Colonic mucosa (tissue), 4 donors: ENCODE measurements around the gene MYH8. TPM values are rescaled to one million over a fixed set of nuclear protein-coding genes. Genes with fewer than 3 reads are reported as not detected.

Experiments used
- DNase-seq: peaks from one replicate; pipeline ENCODE4 v3.0.0-alpha.2; 2020
- H3K27ac ChIP-seq: fragments of 200-600 bp; one replicate; pipeline ENCODE4 v1.8.0; 2021
- H3K27me3 ChIP-seq: fragments of 200-600 bp; one replicate; pipeline ENCODE4 v1.8.0; 2021
- H3K36me3 ChIP-seq: fragments of 200-600 bp; one replicate; pipeline ENCODE4 v1.8.0; 2021
- H3K4me1 ChIP-seq: fragments of 200-600 bp; one replicate; pipeline ENCODE4 v1.8.0; 2021; ENCODE audit warnings: mild to moderate bottlenecking
- H3K4me3 ChIP-seq: fragments of 200-600 bp; one replicate; pipeline ENCODE4 v1.8.0; 2021
- H3K9ac ChIP-seq, 2 donors: one replicate each; pipeline ENCODE4 v1.7.0; 2013; ENCODE audit warnings: control low read depth in 2 of 2, low read depth in 2 of 2, low read length in 2 of 2
- H3K9me3 ChIP-seq: fragments of 200-600 bp; one replicate; pipeline ENCODE4 v1.8.0; 2021
- intact Hi-C: fragments of 100-400 bp; cut with DNase I; formaldehyde crosslinking; loops from one replicate; pipeline ENCODE4 v1.14.1; 2022
- total RNA-seq, 2 donors: library from RNA; stranded (reverse); fragmentation: NEBNext Ultra II Directional in 1 of 2; extraction: Animal tissue kit (Norgen Biotek cat#: 25700) in 1 of 2; gene quantifications; one replicate each; pipeline ENCODE4 v1.2.1, GENCODE V29; 2021
- TF ChIP-seq, protein P1 (sequence below): fragments of 200-600 bp; IDR thresholded peaks from one replicate; pipeline ENCODE4 v1.8.0; 2022; ENCODE audit warnings: antibody characterized with exemption, mild to moderate bottlenecking
- donor health status: healthy.
- donor health status: DM: no; HTN: no; CAD: no.
- donor health status: DM: no; HTN: no; CAD: no.

MYH8 gene
- total RNA-seq, 2 donors from 2014 or later: not detected

DNA sequence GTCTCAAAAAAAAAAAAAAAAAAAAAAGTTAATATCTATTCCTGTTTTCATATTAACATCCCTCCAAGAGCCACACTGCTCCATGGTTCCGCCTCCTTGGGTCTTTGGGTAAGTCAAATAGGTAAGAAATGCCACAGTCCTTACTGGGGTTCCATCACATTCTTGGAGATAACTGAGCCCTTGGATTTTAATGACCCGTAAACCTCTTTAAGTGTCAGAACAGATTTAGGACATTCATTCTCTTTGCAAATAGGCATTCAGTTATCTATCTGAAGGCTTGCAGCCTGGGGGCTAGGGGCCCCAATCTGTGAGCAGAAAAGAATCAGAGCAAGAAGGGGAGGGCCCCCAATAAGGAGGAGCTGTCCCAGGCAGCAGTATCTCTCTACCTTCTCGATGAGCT is 76.9 kb downstream of the MYH8 start:
- TF ChIP-seq, protein P1, sequence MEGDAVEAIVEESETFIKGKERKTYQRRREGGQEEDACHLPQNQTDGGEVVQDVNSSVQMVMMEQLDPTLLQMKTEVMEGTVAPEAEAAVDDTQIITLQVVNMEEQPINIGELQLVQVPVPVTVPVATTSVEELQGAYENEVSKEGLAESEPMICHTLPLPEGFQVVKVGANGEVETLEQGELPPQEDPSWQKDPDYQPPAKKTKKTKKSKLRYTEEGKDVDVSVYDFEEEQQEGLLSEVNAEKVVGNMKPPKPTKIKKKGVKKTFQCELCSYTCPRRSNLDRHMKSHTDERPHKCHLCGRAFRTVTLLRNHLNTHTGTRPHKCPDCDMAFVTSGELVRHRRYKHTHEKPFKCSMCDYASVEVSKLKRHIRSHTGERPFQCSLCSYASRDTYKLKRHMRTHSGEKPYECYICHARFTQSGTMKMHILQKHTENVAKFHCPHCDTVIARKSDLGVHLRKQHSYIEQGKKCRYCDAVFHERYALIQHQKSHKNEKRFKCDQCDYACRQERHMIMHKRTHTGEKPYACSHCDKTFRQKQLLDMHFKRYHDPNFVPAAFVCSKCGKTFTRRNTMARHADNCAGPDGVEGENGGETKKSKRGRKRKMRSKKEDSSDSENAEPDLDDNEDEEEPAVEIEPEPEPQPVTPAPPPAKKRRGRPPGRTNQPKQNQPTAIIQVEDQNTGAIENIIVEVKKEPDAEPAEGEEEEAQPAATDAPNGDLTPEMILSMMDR: no peak
- no peaks in the 10 kb centered on the region for H3K27me3 ChIP-seq
- no peaks in the 10 kb centered on the region for H3K9me3 ChIP-seq
- H3K27ac ChIP-seq: no peak overlapping the region
- H3K4me3 ChIP-seq: no peak overlapping the region
- H3K36me3 ChIP-seq: no peaks in the 10 kb centered on the region
- H3K4me1 ChIP-seq: no peaks in the 10 kb centered on the region
- no peak for DNase-seq
- intact Hi-C loops: no loop called here
- no peak overlapping the region for H3K9ac ChIP-seq

Other genes starting within 250 kb of the MYH8 start
- 10 to 100 TPM in 1 of 2 donors, 1 to 10 TPM in 1; 4.7 to 17.0 TPM for gene GAS7, start 223.3 kb downstream of the MYH8 start, total RNA-seq
- gene MYH13, start 48.9 kb downstream of the MYH8 start, total RNA-seq: under 1 TPM in 1 of 2 donors, not detected in 1; 0.11 TPM
- gene MYH4, start 47.6 kb upstream of the MYH8 start, total RNA-seq: not detected
- not detected for gene MYH1, start 96.6 kb upstream of the MYH8 start, total RNA-seq
- gene MYH2, start 127.7 kb upstream of the MYH8 start, total RNA-seq: under 1 TPM in 1 of 2 donors, not detected in 1; 0.48 TPM
- 1 to 10 TPM; 1.3 to 1.7 TPM for gene MYH3, start 235.4 kb upstream of the MYH8 start, total RNA-seq